ENCODE data around the gene ADGRL4. TPM values are rescaled to one million over a fixed set of nuclear protein-coding genes. Genes with fewer than 3 reads are reported as not detected.

Gene ADGRL4
- total RNA-seq, 1 experiment from 2014 or later, result 0.63 TPM

DNA sequence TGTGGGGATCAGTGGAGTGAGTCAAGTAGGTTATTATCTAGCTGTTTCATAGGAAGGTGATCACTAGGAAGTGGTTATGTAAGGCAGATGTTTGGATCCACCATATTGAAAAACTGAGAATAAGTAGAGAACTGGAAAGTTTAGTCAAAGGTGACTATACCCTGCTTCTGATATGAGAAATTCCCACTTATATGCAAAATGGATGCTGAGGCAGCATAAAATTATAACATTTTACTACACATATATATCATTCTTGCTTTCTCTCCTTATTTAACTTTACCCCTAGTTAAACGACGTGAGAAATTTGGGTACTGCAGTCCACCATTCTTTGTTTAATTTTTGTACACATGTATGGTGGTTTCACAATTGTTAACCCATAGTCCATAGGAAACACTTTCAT is 142.4 kb downstream of the ADGRL4 start:
- TF ChIP-seq, protein P1, sequence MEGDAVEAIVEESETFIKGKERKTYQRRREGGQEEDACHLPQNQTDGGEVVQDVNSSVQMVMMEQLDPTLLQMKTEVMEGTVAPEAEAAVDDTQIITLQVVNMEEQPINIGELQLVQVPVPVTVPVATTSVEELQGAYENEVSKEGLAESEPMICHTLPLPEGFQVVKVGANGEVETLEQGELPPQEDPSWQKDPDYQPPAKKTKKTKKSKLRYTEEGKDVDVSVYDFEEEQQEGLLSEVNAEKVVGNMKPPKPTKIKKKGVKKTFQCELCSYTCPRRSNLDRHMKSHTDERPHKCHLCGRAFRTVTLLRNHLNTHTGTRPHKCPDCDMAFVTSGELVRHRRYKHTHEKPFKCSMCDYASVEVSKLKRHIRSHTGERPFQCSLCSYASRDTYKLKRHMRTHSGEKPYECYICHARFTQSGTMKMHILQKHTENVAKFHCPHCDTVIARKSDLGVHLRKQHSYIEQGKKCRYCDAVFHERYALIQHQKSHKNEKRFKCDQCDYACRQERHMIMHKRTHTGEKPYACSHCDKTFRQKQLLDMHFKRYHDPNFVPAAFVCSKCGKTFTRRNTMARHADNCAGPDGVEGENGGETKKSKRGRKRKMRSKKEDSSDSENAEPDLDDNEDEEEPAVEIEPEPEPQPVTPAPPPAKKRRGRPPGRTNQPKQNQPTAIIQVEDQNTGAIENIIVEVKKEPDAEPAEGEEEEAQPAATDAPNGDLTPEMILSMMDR (conservative IDR thresholded peaks at IDR 0.05), result no peak
- Mint-ChIP-seq H3K9me3 (no peaks in the 10 kb centered on the region; a peak in 2 of 5 replicates), H3K27me3 (ENCODE audit: low read depth) (no peaks in the 10 kb centered on the region; the same call in 1 of the 2 replicates), H3K27ac (no peak overlapping the region), H3K4me1 (no peaks in the 10 kb centered on the region), H3K36me3 (ENCODE audit: insufficient read depth in 1 of 3, low read depth in 3 of 3) (no peaks in the 10 kb centered on the region), H3K4me3 (no peak overlapping the region)
- no CpG with 5 or more reads among the region's 2 CpGs for WGBS (ENCODE audit: extremely low coverage, insufficient read length, low lambda C conversion rate)
- H3K27ac ChIP-seq (ENCODE audit: insufficient read length, low read depth, low read length), result no peak overlapping the region
- H4K5ac ChIP-seq (ENCODE audit: insufficient read length, low read depth, low read length), result no peak overlapping the region
- no peak overlapping the region for H4K8ac ChIP-seq (replicated peaks; ENCODE audit: insufficient read length, low read depth, low read length)
- no peaks in the 10 kb centered on the region for H3K79me1 ChIP-seq (ENCODE audit: insufficient read depth, low read depth, low read length, poor library complexity, severe bottlenecking)
- no peak overlapping the region for H2BK12ac ChIP-seq (ENCODE audit: insufficient read length, low read depth, low read length)
- no peak overlapping the region for H3T11ph ChIP-seq (ENCODE audit: low read length)
- no peaks in the 10 kb centered on the region for H3K4me1 ChIP-seq (ENCODE audit: insufficient read depth, low read length)
- H4K91ac ChIP-seq (ENCODE audit: insufficient read length, low read depth, low read length), result no peak overlapping the region
- H3K23ac ChIP-seq (ENCODE audit: insufficient read length, low read depth, low read length), result no peak overlapping the region
- no peak overlapping the region for H3K4ac ChIP-seq (ENCODE audit: low read depth, low read length)
- no peak overlapping the region for H2AFZ ChIP-seq (ENCODE audit: low read length)
- H3K27me3 ChIP-seq (ENCODE audit: insufficient read depth, low read length), result no peaks in the 10 kb centered on the region
- no peak overlapping the region for H3K9ac ChIP-seq (ENCODE audit: extremely low read depth, insufficient read length, low read length)
- no peaks in the 10 kb centered on the region for H3K23me2 ChIP-seq (ENCODE audit: insufficient read length, low read depth, low read length, poor library complexity, severe bottlenecking)
- no peak for DNase-seq
- H3K14ac ChIP-seq (ENCODE audit: insufficient read depth, low read length), result no peak overlapping the region
- no peak overlapping the region for H2BK20ac ChIP-seq (ENCODE audit: low read depth, low read length, poor library complexity, severe bottlenecking)
- no peaks in the 10 kb centered on the region for H4K20me1 ChIP-seq (ENCODE audit: control insufficient read depth, insufficient read depth, insufficient read length)
- H3K56ac ChIP-seq (ENCODE audit: insufficient read length, low read depth, low read length), result no peak overlapping the region
- H3K79me2 ChIP-seq (ENCODE audit: insufficient read depth, low read length), result no peaks in the 10 kb centered on the region
- H3K9me3 ChIP-seq (ENCODE audit: control insufficient read depth, low read depth, low read length), result no peaks in the 10 kb centered on the region
- H3K18ac ChIP-seq (ENCODE audit: insufficient read length, low read depth, low read length), result no peak overlapping the region
- H3K4me2 ChIP-seq (ENCODE audit: insufficient read depth, insufficient read length, low read length), result no peak overlapping the region
- no peak overlapping the region for H2BK15ac ChIP-seq (ENCODE audit: low read depth, low read length)
- no peak overlapping the region for H2AK5ac ChIP-seq (ENCODE audit: insufficient read length, low read length)
- no peak overlapping the region for H2BK5ac ChIP-seq (ENCODE audit: insufficient read length, low read length)
- H2BK120ac ChIP-seq (ENCODE audit: low read depth, low read length, poor library complexity, severe bottlenecking), result no peak overlapping the region
